Esophagus squamous epithelium (tissue), 4 donors: ENCODE results near the gene GRK7.

Source experiments
- POLR2A ChIP-seq, 4 donors: fragments of 450-650 bp; IDR thresholded peaks; one replicate each; pipeline ENCODE4 v1.6.1; 2017; ENCODE audit warnings: antibody characterized with exemption in 4 of 4, mild to moderate bottlenecking in 4 of 4, moderate library complexity in 3 of 4
- TF ChIP-seq, protein P1 (sequence below), 6 experiments: fragments of 450-650 bp in 4 of 6; fragments of 200-600 bp in 2 of 6; sonication (generic) in 2 of 6; IDR thresholded peaks; one replicate each; pipeline ENCODE4 v1.5.1; 2016 to 2019; ENCODE audit warnings: antibody characterized with exemption in 6 of 6, mild to moderate bottlenecking in 4 of 6, moderate library complexity in 4 of 6

DNA sequence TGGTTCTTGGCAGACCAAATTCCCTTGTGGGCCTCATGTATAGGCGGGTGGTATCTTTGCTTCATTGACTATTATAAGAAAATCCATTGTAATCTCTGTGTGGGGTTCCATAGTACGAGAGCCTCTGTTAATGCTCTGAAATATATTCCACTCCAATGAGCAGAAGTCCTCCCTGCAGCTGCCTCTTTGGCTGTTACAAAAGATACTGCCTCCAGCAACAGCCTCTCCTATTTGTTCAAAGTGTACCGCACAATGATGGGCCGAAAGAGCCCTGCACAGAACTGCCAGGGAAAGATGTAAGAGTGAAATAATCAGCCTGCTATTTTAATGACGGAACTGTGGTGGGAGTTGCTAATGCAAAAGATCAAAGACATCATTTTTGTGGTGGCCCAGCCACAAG is 48.9 kb downstream of the GRK7 start:
- TF ChIP-seq, protein P1, sequence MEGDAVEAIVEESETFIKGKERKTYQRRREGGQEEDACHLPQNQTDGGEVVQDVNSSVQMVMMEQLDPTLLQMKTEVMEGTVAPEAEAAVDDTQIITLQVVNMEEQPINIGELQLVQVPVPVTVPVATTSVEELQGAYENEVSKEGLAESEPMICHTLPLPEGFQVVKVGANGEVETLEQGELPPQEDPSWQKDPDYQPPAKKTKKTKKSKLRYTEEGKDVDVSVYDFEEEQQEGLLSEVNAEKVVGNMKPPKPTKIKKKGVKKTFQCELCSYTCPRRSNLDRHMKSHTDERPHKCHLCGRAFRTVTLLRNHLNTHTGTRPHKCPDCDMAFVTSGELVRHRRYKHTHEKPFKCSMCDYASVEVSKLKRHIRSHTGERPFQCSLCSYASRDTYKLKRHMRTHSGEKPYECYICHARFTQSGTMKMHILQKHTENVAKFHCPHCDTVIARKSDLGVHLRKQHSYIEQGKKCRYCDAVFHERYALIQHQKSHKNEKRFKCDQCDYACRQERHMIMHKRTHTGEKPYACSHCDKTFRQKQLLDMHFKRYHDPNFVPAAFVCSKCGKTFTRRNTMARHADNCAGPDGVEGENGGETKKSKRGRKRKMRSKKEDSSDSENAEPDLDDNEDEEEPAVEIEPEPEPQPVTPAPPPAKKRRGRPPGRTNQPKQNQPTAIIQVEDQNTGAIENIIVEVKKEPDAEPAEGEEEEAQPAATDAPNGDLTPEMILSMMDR (IDR thresholded peaks at IDR 0.05), result no peak
- TF ChIP-seq POLR2A (IDR thresholded peaks at IDR 0.05), result no peak
